Caco-2 (cell line): ENCODE data around the gene NUMA1. TPM values are rescaled to one million over a fixed set of nuclear protein-coding genes. Genes with fewer than 3 reads are reported as not detected.
A peak's percentile ranks its signal among the peaks of the same experiment; 100 is the strongest.

Experiments
- BruUV-seq: library from RNA; stranded (reverse); fragments of 400-500 nt; replicated peaks from 2 replicates; lab custom pipeline; 2021; lab: Mats Ljungman, UMichigan
- CTCF ChIA-PET: fragments of 300-600 bp; sonication (Branson Sonifier 250); formaldehyde crosslinking; loops from one replicate; lab custom pipeline; 2022; ENCODE audit warnings: antibody characterized with exemption; lab: Charles Lee
- POLR2A ChIA-PET: fragments of 300-600 bp; sonication (Branson Sonifier 250); formaldehyde crosslinking; loops from one replicate; lab custom pipeline; 2022; ENCODE audit warnings: antibody characterized with exemption; lab: Charles Lee
- DNase-seq, 2 experiments: peaks; one replicate each; pipeline versions ENCODE4 v3.0.0 to v3.0.0-alpha.2; 2020 to 2022
- H3K27me3 ChIP-seq: replicated peaks from 2 replicates; pipeline ENCODE4 v1.6.0; 2011; ENCODE audit warnings: low read length; ENCODE audit not compliant: control insufficient read depth, insufficient read depth
- H3K36me3 ChIP-seq: 2 replicates; pipeline ENCODE4 v1.5.1; 2011; ENCODE audit warnings: low read length; ENCODE audit not compliant: control insufficient read depth, insufficient read depth
- H3K4me1 ChIP-seq: fragments of 250-450 bp; sonication (Bioruptor Pico); 2 replicates; pipeline ENCODE4 v1.5.1; 2020; ENCODE audit warnings: mild to moderate bottlenecking
- H3K4me3 ChIP-seq: 2 replicates; pipeline ENCODE4 v1.5.1; 2011; ENCODE audit warnings: low read depth, mild to moderate bottlenecking, control low read depth, low read length
- H3K9me3 ChIP-seq: fragments of 250-450 bp; sonication (Bioruptor Pico); 2 replicates; pipeline ENCODE4 v1.5.1; 2020; ENCODE audit warnings: mild to moderate bottlenecking, moderate library complexity
- H3K27ac Mint-ChIP-seq: one replicate; pipeline ENCODE4 v1.8.0; 2022; ENCODE audit warnings: mixed read lengths; ENCODE audit not compliant: unreplicated experiment
- H3K27me3 Mint-ChIP-seq: one replicate; pipeline ENCODE4 v1.8.0; 2022; ENCODE audit warnings: mixed read lengths; ENCODE audit not compliant: insufficient read depth, unreplicated experiment
- H3K36me3 Mint-ChIP-seq: one replicate; pipeline ENCODE4 v1.8.0; 2022; ENCODE audit warnings: mild to moderate bottlenecking, mixed read lengths; ENCODE audit not compliant: insufficient read depth, unreplicated experiment
- H3K4me1 Mint-ChIP-seq: one replicate; pipeline ENCODE4 v1.8.0; 2022; ENCODE audit warnings: low read depth, mixed read lengths; ENCODE audit not compliant: unreplicated experiment
- H3K4me3 Mint-ChIP-seq: one replicate; pipeline ENCODE4 v1.8.0; 2022; ENCODE audit warnings: mild to moderate bottlenecking, moderate library complexity, mixed read lengths; ENCODE audit not compliant: unreplicated experiment
- H3K9me3 Mint-ChIP-seq: one replicate; pipeline ENCODE4 v1.8.0; 2022; ENCODE audit warnings: mixed read lengths; ENCODE audit not compliant: unreplicated experiment
- CTCF ChIP-seq, 2 experiments: fragments of 200-600 bp in 1 of 2; IDR thresholded peaks; 1 replicate in 1 of 2; 2 replicates in 1 of 2; pipeline versions ENCODE4 v1.5.1 to v1.8.0; 2011 to 2022; ENCODE audit warnings: antibody characterized with exemption in 1 of 2, control low read depth in 1 of 2, inconsistent platforms in 1 of 2, low read depth in 1 of 2, low read length in 1 of 2, mild to moderate bottlenecking in 1 of 2, moderate library complexity in 1 of 2; ENCODE audit not compliant: insufficient read depth in 1 of 2, severe bottlenecking in 1 of 2, unreplicated experiment in 1 of 2
- intact Hi-C: fragments of 100-400 bp; cut with micrococcal nuclease; formaldehyde crosslinking; loops from one replicate; pipeline ENCODE4 v1.10.0; 2022; ENCODE audit not compliant: unreplicated experiment
- total RNA-seq: library from RNA; stranded (reverse); gene quantifications from 2 replicates; pipeline ENCODE4 v1.2.3, GENCODE V29; 2022

The NUMA1 gene
- total RNA-seq, 1 experiment from 2014 or later, result 190 TPM

- Histone ChIP-seq H3K36me3 (no peaks in the 10 kb centered on the region), H3K4me1 (peaks cover 19% of the 10 kb centered on the region), H3K27me3 (no peaks in the 10 kb centered on the region), H3K9me3 (no peaks in the 10 kb centered on the region), H3K4me3 (peak overlapping the region; percentile 67)
- CTCF ChIA-PET, result interaction anchor here (1.2 to 1.7 kb wide), 2 partner anchors 10 to 56 kb away, joined by 10 to 16 read pairs; no protein-coding TSS in a partner anchor
- POLR2A ChIA-PET, result interaction anchor here (0.5 to 2.0 kb wide), 4 partner anchors 26 to 276 kb away, joined by 3 to 15 read pairs (median 9); partner anchors contain the start of gene ANAPC15
- Mint-ChIP-seq H3K27ac (peak overlapping the region; percentile 99), H3K9me3 (no peaks in the 10 kb centered on the region), H3K4me1 (peaks cover 28% of the 10 kb centered on the region), H3K4me3 (peak overlapping the region; percentile 86), H3K27me3 (no peaks in the 10 kb centered on the region), H3K36me3 (peaks cover 11% of the 10 kb centered on the region)
- TF ChIP-seq CTCF (IDR thresholded peaks at IDR 0.05; ENCODE audit: insufficient read depth in 1 of 2, low read depth in 1 of 2, low read length in 1 of 2, severe bottlenecking in 1 of 2, unreplicated experiment in 1 of 2), result no peak
- intact Hi-C loops, result loop anchor here (2.0 to 5.0 kb wide), 2 partner anchors 56 to 351 kb away; partner anchors contain the start of gene CLPB
- no peak for DNase-seq
- BruUV-seq, result TSS peak; percentile 59
Measured at GRCh38 chr11:72081184-72081644, 872 bp upstream of the NUMA1 start.

- Mint-ChIP-seq H3K4me3 (peak overlapping the region; percentile 86), H3K27ac (peak overlapping the region; percentile 99), H3K36me3 (peaks cover 16% of the 10 kb centered on the region), H3K9me3 (no peaks in the 10 kb centered on the region), H3K27me3 (no peaks in the 10 kb centered on the region), H3K4me1 (peaks cover 28% of the 10 kb centered on the region)
- DNase-seq, result peak in 1 of 2 experiments; percentile 37
- no peak for TF ChIP-seq CTCF (IDR thresholded peaks at IDR 0.05; ENCODE audit: insufficient read depth in 1 of 2, low read depth in 1 of 2, low read length in 1 of 2, severe bottlenecking in 1 of 2, unreplicated experiment in 1 of 2)
- peaks cover 19% of the 10 kb centered on the region for H3K4me1 ChIP-seq
- no peaks in the 10 kb centered on the region for H3K9me3 ChIP-seq
- H3K27me3 ChIP-seq, result no peaks in the 10 kb centered on the region
- H3K4me3 ChIP-seq, result peak overlapping the region; percentile 92
- intact Hi-C loops, result loop anchor here (1.0 to 5.0 kb wide), 7 partner anchors 11 to 352 kb away; partner anchors contain the start of genes ANAPC15, CLPB and LAMTOR1
- BruUV-seq, result no TSS peak
- 0 out of 2 replicates have a peak, but pooled peaks cover 3% of the 10 kb centered on the region for H3K36me3 ChIP-seq
- CTCF ChIA-PET, result interaction anchor here (0.7 to 1.1 kb wide), 3 partner anchors 11 to 109 kb away, joined by 3 to 11 read pairs (median 4); no protein-coding TSS in a partner anchor
- POLR2A ChIA-PET, result no interaction called here
Measured at GRCh38 chr11:72079819-72080325, 470 bp downstream of the NUMA1 start.

GRCh38 chr11:72078477-72078876, 1.9 kb downstream of the NUMA1 start:
- Mint-ChIP-seq H3K4me3 (peak overlapping the region; percentile 86), H3K4me1 (peaks cover 30% of the 10 kb centered on the region), H3K27ac (no peak overlapping the region), H3K36me3 (peaks cover 22% of the 10 kb centered on the region), H3K27me3 (no peaks in the 10 kb centered on the region), H3K9me3 (no peaks in the 10 kb centered on the region)
- no peak for TF ChIP-seq CTCF (IDR thresholded peaks at IDR 0.05; ENCODE audit: insufficient read depth in 1 of 2, low read depth in 1 of 2, low read length in 1 of 2, severe bottlenecking in 1 of 2, unreplicated experiment in 1 of 2)
- BruUV-seq, result TSS peak; percentile 37
- Histone ChIP-seq H3K4me1 (peaks cover 19% of the 10 kb centered on the region), H3K9me3 (no peaks in the 10 kb centered on the region), H3K36me3 (0 out of 2 replicates have a peak, but pooled peaks cover 3% of the 10 kb centered on the region), H3K27me3 (no peaks in the 10 kb centered on the region), H3K4me3 (no peak overlapping the region)
- ChIA-PET CTCF (interaction anchor here (1.7 kb wide), 1 partner anchor 53 kb away, joined by 8 read pairs; no protein-coding TSS in a partner anchor), POLR2A (no interaction called here)
- intact Hi-C loops, result no loop called here
- no peak for DNase-seq
